Measurements from ENCODE around the gene PPP1R3F.

DNA sequence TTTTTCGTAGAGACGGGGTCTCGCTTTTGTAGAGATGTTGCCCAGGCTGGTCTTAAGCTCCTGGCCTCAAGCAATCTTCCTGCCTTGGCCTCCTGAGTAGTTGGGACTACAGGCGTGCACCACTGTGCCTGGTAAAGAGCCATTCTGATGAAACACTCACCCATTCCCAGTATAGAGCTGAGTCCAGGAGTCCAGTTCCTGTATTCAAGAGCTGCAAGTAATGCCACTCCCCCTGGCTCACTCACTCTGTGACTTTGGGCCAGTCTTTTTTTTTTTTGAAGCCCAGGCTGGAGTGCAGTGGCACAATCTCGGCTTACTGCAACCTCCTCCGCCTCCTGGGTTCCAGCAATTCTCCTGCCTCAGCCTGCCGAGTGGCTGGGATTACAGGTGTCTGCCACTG is 30.9 kb upstream of the PPP1R3F start:
- TF ChIP-seq MXI1 (IDR thresholded peaks at IDR 0.05; ENCODE audit: low read depth, low read length) = no peak
- no peak for TF ChIP-seq SP2 (IDR thresholded peaks at IDR 0.05; ENCODE audit: extremely low read depth, low read depth, low read length, poor library complexity, severe bottlenecking)
- TF ChIP-seq, protein P1, sequence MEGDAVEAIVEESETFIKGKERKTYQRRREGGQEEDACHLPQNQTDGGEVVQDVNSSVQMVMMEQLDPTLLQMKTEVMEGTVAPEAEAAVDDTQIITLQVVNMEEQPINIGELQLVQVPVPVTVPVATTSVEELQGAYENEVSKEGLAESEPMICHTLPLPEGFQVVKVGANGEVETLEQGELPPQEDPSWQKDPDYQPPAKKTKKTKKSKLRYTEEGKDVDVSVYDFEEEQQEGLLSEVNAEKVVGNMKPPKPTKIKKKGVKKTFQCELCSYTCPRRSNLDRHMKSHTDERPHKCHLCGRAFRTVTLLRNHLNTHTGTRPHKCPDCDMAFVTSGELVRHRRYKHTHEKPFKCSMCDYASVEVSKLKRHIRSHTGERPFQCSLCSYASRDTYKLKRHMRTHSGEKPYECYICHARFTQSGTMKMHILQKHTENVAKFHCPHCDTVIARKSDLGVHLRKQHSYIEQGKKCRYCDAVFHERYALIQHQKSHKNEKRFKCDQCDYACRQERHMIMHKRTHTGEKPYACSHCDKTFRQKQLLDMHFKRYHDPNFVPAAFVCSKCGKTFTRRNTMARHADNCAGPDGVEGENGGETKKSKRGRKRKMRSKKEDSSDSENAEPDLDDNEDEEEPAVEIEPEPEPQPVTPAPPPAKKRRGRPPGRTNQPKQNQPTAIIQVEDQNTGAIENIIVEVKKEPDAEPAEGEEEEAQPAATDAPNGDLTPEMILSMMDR (IDR thresholded peaks at IDR 0.05 in 2 of 3, conservative IDR thresholded peaks at IDR 0.05 in 1 of 3; ENCODE audit: insufficient read depth in 2 of 3, low read depth in 1 of 3, low read length in 3 of 3) = no peak
- TF ChIP-seq, protein P2, sequence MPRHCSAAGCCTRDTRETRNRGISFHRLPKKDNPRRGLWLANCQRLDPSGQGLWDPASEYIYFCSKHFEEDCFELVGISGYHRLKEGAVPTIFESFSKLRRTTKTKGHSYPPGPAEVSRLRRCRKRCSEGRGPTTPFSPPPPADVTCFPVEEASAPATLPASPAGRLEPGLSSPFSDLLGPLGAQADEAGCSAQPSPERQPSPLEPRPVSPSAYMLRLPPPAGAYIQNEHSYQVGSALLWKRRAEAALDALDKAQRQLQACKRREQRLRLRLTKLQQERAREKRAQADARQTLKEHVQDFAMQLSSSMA (CRISPR knock-in tag; IDR thresholded peaks at IDR 0.05) = no peak
- TF ChIP-seq GABPB1 (CRISPR knock-in tag; IDR thresholded peaks at IDR 0.05) = no peak
- TF ChIP-seq LCOR (CRISPR knock-in tag; IDR thresholded peaks at IDR 0.05) = no peak
- no peak for TF ChIP-seq TAF1 (IDR thresholded peaks at IDR 0.05; ENCODE audit: control insufficient read depth, extremely low read depth, insufficient read depth, low read length, severe bottlenecking)
- no peak for TF ChIP-seq SMAD3 (CRISPR knock-in tag; conservative IDR thresholded peaks at IDR 0.05)
- TF ChIP-seq FOXP1 (CRISPR knock-in tag; IDR thresholded peaks at IDR 0.05) = no peak
- TF ChIP-seq, protein P3, sequence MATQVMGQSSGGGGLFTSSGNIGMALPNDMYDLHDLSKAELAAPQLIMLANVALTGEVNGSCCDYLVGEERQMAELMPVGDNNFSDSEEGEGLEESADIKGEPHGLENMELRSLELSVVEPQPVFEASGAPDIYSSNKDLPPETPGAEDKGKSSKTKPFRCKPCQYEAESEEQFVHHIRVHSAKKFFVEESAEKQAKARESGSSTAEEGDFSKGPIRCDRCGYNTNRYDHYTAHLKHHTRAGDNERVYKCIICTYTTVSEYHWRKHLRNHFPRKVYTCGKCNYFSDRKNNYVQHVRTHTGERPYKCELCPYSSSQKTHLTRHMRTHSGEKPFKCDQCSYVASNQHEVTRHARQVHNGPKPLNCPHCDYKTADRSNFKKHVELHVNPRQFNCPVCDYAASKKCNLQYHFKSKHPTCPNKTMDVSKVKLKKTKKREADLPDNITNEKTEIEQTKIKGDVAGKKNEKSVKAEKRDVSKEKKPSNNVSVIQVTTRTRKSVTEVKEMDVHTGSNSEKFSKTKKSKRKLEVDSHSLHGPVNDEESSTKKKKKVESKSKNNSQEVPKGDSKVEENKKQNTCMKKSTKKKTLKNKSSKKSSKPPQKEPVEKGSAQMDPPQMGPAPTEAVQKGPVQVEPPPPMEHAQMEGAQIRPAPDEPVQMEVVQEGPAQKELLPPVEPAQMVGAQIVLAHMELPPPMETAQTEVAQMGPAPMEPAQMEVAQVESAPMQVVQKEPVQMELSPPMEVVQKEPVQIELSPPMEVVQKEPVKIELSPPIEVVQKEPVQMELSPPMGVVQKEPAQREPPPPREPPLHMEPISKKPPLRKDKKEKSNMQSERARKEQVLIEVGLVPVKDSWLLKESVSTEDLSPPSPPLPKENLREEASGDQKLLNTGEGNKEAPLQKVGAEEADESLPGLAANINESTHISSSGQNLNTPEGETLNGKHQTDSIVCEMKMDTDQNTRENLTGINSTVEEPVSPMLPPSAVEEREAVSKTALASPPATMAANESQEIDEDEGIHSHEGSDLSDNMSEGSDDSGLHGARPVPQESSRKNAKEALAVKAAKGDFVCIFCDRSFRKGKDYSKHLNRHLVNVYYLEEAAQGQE (IDR thresholded peaks at IDR 0.05; ENCODE audit: borderline replicate concordance) = no peak
- TF ChIP-seq, protein P3 (CRISPR knock-in tag; IDR thresholded peaks at IDR 0.05; ENCODE audit: low read depth) = no peak
- TF ChIP-seq LEF1 (IDR thresholded peaks at IDR 0.05) = no peak

Data from K562 (cell line).